Fibroblast of villous mesenchyme (primary cell): ENCODE results near the gene PUDP. TPM values are rescaled to one million over a fixed set of nuclear protein-coding genes. Genes with fewer than 3 reads are reported as not detected.
"Not testable (repeated sequence)": the region's sequence is repeated elsewhere in the genome, so short reads cannot be mapped to it uniquely, and the experiment has no call there.

Experiments used
- DNase-seq: peaks from one replicate; pipeline ENCODE4 v3.0.0-alpha.2; 2010; ENCODE audit warnings: low read depth
- H3K4me3 ChIP-seq: 2 replicates; pipeline ENCODE4 v1.5.1; 2011; ENCODE audit warnings: low read depth, mild to moderate bottlenecking, low read length
- total RNA-seq: library from RNA; depleted of rRNA; stranded (reverse); fragments of >200 nt; gene quantifications from 2 replicates; pipeline ENCODE4 v1.2.3, GENCODE V29; 2012
- TF ChIP-seq, protein P1 (sequence below): IDR thresholded peaks from 2 replicates; pipeline ENCODE4 v1.5.1; 2012; ENCODE audit warnings: low read depth, mild to moderate bottlenecking, low read length; ENCODE audit not compliant: insufficient read depth

Gene PUDP
- total RNA-seq, 1 donor, result 15.1 TPM

- H3K4me3 ChIP-seq, result no peak overlapping the region
- TF ChIP-seq, protein P1, sequence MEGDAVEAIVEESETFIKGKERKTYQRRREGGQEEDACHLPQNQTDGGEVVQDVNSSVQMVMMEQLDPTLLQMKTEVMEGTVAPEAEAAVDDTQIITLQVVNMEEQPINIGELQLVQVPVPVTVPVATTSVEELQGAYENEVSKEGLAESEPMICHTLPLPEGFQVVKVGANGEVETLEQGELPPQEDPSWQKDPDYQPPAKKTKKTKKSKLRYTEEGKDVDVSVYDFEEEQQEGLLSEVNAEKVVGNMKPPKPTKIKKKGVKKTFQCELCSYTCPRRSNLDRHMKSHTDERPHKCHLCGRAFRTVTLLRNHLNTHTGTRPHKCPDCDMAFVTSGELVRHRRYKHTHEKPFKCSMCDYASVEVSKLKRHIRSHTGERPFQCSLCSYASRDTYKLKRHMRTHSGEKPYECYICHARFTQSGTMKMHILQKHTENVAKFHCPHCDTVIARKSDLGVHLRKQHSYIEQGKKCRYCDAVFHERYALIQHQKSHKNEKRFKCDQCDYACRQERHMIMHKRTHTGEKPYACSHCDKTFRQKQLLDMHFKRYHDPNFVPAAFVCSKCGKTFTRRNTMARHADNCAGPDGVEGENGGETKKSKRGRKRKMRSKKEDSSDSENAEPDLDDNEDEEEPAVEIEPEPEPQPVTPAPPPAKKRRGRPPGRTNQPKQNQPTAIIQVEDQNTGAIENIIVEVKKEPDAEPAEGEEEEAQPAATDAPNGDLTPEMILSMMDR, result no peak
- DNase-seq, result no peak
Observed at GRCh38 chrX:7027071-7027470, 120.9 kb downstream of the PUDP start.

DNA sequence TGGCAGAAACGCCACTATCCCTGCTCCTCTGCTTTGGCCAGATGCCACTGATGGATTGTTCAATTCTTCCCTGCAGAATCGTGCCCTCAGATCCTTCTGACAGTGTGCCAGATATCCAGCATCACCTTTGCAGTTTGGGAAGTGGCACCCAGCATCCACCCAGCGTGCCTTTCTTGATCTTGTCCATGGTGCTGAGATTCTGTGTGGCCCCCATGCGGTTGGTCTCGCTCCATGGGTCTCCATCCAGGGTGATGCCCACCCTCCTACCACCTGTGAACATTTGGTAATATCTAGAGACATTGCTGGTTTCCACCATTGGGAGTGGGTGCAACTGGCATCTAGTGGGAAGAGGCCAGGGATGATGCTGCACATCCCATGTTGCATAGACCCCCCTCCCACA is 121.6 kb downstream of the PUDP start:
- not testable (repeated sequence) for H3K4me3 ChIP-seq, DNase-seq

DNA sequence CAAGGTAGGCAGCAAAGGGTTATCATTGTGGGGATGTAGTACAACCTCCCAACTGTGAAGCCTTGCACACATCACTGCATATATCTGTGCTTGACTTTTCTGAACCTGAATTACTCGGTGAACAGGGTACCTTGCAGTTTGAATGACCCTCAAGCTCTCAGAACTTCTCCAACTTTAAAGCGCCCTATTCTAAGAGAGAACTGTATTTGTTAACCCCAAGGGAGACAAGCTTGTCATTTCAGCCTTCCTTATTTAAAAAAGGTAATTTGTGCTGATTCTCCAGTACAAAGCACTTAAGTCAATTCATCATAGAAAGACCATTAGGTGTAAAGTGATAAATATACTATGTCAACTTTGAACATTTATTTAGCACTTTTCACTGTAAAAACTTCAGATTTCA is 122.5 kb downstream of the PUDP start:
- TF ChIP-seq, protein P1, result no peak
- DNase-seq, result no peak
- no peak overlapping the region for H3K4me3 ChIP-seq

DNA sequence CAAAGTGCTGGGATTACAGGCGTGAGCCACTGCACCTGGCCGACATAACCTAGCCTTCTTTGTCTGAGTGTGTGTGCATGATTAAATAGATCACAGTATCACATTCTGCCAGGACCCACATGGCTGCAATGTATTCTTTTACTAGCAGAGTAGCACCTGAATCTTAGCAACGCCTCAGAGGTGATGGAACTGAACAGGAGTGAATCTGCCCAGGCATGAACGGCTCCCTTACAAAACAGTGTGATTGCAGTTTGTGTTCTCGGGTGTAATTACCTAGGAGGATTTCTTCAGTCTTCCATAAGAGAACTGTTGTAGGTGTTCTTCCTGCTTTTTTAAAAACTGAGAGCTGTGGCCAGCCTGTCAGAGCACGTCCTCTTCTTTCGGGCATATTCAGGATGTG is 123.1 kb downstream of the PUDP start:
- no peak overlapping the region for H3K4me3 ChIP-seq
- DNase-seq, result no peak
- TF ChIP-seq, protein P1, result no peak

DNA sequence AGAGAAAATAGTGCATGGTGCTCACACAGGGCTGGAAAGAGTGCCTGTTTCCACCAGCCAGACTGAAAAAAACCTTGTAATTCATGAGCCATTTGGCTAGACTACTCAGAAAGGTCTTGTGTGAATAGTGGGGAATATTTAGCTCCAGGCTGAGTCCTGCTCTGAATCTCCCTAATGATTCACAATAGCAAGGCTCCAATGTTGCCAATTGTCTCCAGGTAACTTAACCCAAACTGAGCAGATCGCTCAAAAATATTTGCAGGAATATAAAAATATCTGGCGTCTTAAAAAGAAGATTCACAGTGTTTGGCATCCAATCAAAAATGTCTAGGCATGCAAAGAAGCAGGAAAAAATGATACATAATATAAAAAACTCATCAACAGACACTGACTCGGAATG is 125.0 kb downstream of the PUDP start:
- DNase-seq, H3K4me3 ChIP-seq: not testable (repeated sequence)

DNA sequence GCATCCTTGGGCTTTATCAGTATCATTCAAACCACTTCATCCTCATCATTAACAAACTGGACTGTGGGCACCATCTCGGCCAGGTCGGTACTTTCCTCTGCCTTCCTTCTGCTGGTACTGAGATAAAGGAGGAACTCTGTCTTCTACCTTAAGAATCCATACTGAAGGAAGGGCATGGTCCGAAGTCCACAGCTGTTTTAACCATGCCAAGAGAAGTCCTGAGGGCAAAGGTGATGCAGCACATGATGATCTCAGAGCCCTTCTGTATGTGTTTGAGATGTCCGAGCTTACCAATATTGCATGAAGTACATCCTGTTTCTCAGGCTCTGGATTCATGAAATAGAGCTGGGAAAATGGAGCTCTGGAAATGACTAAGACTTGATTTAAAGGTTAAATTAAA is 126.0 kb downstream of the PUDP start:
- no peak overlapping the region for H3K4me3 ChIP-seq
- no peak for DNase-seq
- TF ChIP-seq, protein P1, result no peak

- TF ChIP-seq, protein P1, result no peak
- DNase-seq, result no peak
- H3K4me3 ChIP-seq, result no peak overlapping the region
Observed at GRCh38 chrX:7019555-7019954, 128.4 kb downstream of the PUDP start.

DNA sequence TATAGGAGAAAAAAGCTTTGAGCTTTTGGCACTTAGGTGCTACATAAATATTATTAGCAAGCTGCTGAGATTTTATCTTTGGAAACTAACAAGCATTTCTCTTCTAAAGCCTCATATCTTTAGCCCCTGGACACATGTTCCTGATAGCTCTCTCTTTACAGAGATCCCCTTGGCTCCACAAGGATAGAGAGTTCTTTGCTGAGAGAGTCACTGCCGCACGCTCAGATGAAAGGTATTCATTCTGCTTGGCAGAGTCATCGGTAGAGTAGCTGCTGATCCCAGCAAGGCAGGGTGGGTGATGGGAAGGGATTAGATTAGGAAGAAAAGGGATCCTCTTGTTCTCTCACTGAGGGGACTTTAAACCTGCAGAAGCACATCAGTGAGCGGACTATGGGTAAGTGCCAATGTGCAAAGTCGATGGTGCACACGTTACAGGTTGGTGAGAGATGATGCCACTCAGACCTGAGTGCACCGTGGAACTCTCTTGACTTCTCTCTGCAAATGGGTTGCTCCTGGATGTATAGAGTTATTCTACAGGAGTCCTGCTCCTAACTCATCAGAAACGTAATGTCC is 135.6 kb downstream of the PUDP start:
- not testable (repeated sequence) for DNase-seq, H3K4me3 ChIP-seq

DNA sequence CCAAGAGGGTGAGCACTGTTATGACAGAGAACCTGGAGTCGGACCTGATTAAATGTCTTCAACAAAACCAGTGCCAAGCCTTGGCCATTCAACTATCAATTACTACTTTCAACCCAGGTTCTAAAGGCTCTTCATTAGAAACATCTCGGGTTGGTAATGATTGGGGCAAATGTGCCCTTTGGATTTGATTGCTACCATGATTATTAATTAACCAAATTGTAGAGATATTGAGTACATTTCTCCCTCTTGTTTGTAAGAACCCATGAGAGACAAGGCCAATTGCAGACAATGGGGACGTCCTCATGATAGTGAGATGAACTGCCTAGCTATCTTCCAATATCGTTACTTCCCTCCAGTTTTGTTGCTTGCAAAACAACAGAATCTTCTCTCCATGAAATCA is 137.1 kb downstream of the PUDP start:
- not testable (repeated sequence) for H3K4me3 ChIP-seq, DNase-seq

DNA sequence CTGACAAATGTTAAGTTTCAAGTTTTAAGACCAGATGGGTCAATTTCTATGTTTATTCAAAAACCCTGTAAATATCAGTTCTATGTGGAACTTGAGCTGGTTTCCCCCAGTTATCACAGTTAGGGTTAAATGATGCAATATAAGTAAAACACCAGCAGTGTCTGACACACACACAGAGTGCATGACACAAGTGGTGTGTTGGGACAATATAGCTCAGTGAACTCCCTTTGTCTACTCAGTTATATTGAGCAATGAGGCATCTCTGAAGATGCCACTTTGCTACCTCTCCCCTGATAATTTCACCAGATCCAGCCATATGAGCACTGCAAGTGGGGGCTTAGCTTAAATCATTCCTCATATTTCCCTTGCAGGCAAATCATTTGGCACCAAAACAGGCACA is 140.6 kb downstream of the PUDP start:
- not testable (repeated sequence) for DNase-seq, H3K4me3 ChIP-seq
